ENCODE measurements around the gene GSK3B. TPM values are rescaled to one million over a fixed set of nuclear protein-coding genes. Genes with fewer than 3 reads are reported as not detected.

Gene GSK3B
- total and polyA plus RNA-seq, 2 experiments from 2014 or later: 18.1 to 48.8 TPM

- Histone ChIP-seq H3K79me2 (peaks cover 54% of the 10 kb centered on the region), H3K4me1 (ENCODE audit: insufficient read depth) (peaks cover 6% of the 10 kb centered on the region), H3K9me3 (ENCODE audit: low read depth) (no peaks in the 10 kb centered on the region), H4K20me1 (ENCODE audit: insufficient read depth, poor library complexity, severe bottlenecking) (no peaks in the 10 kb centered on the region), H3K36me3 (replicated peaks; ENCODE audit: insufficient read depth, low read depth) (no peaks in the 10 kb centered on the region), H3K4me3 (no peak overlapping the region), H3K9me2 (replicated peaks; ENCODE audit: insufficient read depth) (no peaks in the 10 kb centered on the region), H3K4me2 (no peak overlapping the region), H3K27ac (no peak overlapping the region), H3K27me3 (no peaks in the 10 kb centered on the region), H2AFZ (no peak overlapping the region)
- TF ChIP-seq EZH2phosphoT487 (IDR thresholded peaks at IDR 0.05; ENCODE audit: low read depth, severe bottlenecking, unreplicated experiment) (no peak), EZH2 (IDR thresholded peaks at IDR 0.05; ENCODE audit: borderline replicate concordance) (no peak)
- TF ChIP-seq, protein P1, sequence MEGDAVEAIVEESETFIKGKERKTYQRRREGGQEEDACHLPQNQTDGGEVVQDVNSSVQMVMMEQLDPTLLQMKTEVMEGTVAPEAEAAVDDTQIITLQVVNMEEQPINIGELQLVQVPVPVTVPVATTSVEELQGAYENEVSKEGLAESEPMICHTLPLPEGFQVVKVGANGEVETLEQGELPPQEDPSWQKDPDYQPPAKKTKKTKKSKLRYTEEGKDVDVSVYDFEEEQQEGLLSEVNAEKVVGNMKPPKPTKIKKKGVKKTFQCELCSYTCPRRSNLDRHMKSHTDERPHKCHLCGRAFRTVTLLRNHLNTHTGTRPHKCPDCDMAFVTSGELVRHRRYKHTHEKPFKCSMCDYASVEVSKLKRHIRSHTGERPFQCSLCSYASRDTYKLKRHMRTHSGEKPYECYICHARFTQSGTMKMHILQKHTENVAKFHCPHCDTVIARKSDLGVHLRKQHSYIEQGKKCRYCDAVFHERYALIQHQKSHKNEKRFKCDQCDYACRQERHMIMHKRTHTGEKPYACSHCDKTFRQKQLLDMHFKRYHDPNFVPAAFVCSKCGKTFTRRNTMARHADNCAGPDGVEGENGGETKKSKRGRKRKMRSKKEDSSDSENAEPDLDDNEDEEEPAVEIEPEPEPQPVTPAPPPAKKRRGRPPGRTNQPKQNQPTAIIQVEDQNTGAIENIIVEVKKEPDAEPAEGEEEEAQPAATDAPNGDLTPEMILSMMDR (IDR thresholded peaks at IDR 0.05; ENCODE audit: poor library complexity): no peak
- DNase-seq (ENCODE audit: low spot score): no peak
These were observed 4.5 kb upstream of the GSK3B start for GRCh38 chr3:120098710-120099109.

GRCh38 chr3:120095979-120096426, 1.8 kb upstream of the GSK3B start:
- Histone ChIP-seq H3K79me2 (peaks cover 65% of the 10 kb centered on the region), H3K36me3 (replicated peaks; ENCODE audit: insufficient read depth, low read depth) (no peaks in the 10 kb centered on the region), H3K4me3 (peak overlapping the region; percentile 22), H2AFZ (peak overlapping the region; percentile 41), H3K4me1 (ENCODE audit: insufficient read depth) (peaks cover 6% of the 10 kb centered on the region), H3K9me2 (replicated peaks; ENCODE audit: insufficient read depth) (no peaks in the 10 kb centered on the region), H3K27me3 (no peaks in the 10 kb centered on the region), H4K20me1 (ENCODE audit: insufficient read depth, poor library complexity, severe bottlenecking) (peaks cover 20% of the 10 kb centered on the region), H3K9me3 (ENCODE audit: low read depth) (no peaks in the 10 kb centered on the region), H3K4me2 (peak overlapping the region; percentile 80), H3K27ac (peak overlapping the region; percentile 97)
- 0% methylated on average over 1 of the region's 1 CpG for WGBS (ENCODE audit: low lambda C conversion rate, missing lambda C conversion rate)
- TF ChIP-seq, protein P1 (IDR thresholded peaks at IDR 0.05; ENCODE audit: poor library complexity): no peak
- TF ChIP-seq EZH2phosphoT487 (IDR thresholded peaks at IDR 0.05; ENCODE audit: low read depth, severe bottlenecking, unreplicated experiment): no peak
- no peak for TF ChIP-seq EZH2 (IDR thresholded peaks at IDR 0.05; ENCODE audit: borderline replicate concordance)
- DNase-seq (ENCODE audit: low spot score): no peak

DNA sequence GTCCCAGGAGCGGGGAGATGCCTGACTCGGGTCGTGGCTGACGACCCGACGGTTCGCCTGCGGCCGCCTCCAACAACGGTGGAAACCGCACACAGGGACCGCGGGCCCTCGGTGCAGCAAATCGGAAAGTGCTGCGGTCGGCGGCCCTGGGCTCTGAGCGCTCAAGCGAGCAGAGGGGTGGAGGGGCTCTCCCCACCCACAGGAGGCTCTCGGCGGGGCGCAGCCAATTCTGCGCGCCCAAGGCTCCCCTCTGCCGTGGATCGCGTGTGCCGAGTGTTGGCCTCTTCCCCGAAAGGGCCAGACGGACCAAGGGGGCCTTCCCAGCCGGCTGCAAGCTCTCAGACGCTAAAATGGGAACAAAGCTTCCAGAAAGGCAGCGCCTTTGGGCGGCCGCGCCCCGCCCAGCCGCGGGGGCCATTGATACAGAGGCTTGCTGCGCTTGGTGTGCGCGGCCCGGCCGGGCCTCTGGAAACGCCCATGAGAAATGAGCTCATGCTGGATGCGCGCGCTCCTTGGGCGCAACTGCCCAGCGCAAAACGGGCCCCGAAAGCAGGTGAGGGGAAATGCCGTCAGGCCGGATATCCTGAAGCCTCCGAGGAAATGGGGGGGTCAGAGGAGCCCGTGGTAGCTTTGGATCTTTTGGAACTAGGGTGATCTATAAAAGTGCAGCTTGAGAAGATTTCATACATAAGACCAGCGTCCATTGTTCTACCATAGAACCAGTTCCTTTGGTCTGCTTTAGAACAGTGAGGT, 1.2 kb upstream of the GSK3B start:
- Histone ChIP-seq H3K36me3 (replicated peaks; ENCODE audit: insufficient read depth, low read depth) (no peaks in the 10 kb centered on the region), H3K79me2 (peaks cover 65% of the 10 kb centered on the region), H3K4me2 (peak overlapping the region; percentile 80), H3K27me3 (no peaks in the 10 kb centered on the region), H4K20me1 (ENCODE audit: insufficient read depth, poor library complexity, severe bottlenecking) (peaks cover 26% of the 10 kb centered on the region), H3K4me3 (peak overlapping the region; percentile 22), H2AFZ (peak overlapping the region; percentile 41), H3K4me1 (ENCODE audit: insufficient read depth) (peaks cover 9% of the 10 kb centered on the region), H3K9me3 (ENCODE audit: low read depth) (no peaks in the 10 kb centered on the region), H3K9me2 (replicated peaks; ENCODE audit: insufficient read depth) (no peaks in the 10 kb centered on the region), H3K27ac (peak overlapping the region; percentile 97)
- peak; percentile 97 for DNase-seq (ENCODE audit: low spot score)
- WGBS (ENCODE audit: low lambda C conversion rate, missing lambda C conversion rate): under 1% methylated on average over 55 of the region's 58 CpGs
- TF ChIP-seq, protein P1 (IDR thresholded peaks at IDR 0.05; ENCODE audit: poor library complexity): no peak
- TF ChIP-seq EZH2phosphoT487 (IDR thresholded peaks at IDR 0.05; ENCODE audit: low read depth, severe bottlenecking, unreplicated experiment) (no peak), EZH2 (IDR thresholded peaks at IDR 0.05; ENCODE audit: borderline replicate concordance) (no peak)

Measured in hepatocyte (in vitro differentiated cells).